NB4 (cell line): ENCODE measurements around the gene KCNJ13.

Experiments
- CTCF ChIP-seq: IDR thresholded peaks from one replicate; pipeline ENCODE4 v1.5.1; 2012; ENCODE audit warnings: low read depth, low read length
- MAX ChIP-seq: IDR thresholded peaks from 2 replicates; pipeline ENCODE4 v1.6.1; 2011; ENCODE audit warnings: low read depth, low read length
- MYC ChIP-seq: IDR thresholded peaks from 2 replicates; pipeline ENCODE4 v1.6.1; 2011; ENCODE audit warnings: low read depth, low read length
- POLR2A ChIP-seq: IDR thresholded peaks from 2 replicates; pipeline ENCODE4 v1.6.1; 2011; ENCODE audit warnings: mild to moderate bottlenecking; ENCODE audit not compliant: insufficient read length; ENCODE audit errors: extremely low read depth

- TF ChIP-seq CTCF (no peak), POLR2A (no peak), MYC (no peak), MAX (no peak)
These were observed 3.8 kb downstream of the KCNJ13 start for GRCh38 chr2:232772531-232772930.
